ENCODE results near the gene HEATR5B.
A peak's percentile ranks its signal among the peaks of the same experiment; 100 is the strongest.
"Not testable (repeated sequence)": the region's sequence is repeated elsewhere in the genome, so short reads cannot be mapped to it uniquely, and the experiment has no call there.

The HEATR5B gene

GRCh38 chr2:36976065-36976464, 108.1 kb downstream of the HEATR5B start:
- DNase-seq, result no peak

GRCh38 chr2:36975306-36975705, 108.9 kb downstream of the HEATR5B start:
- no peak for DNase-seq

GRCh38 chr2:36973320-36973719, 110.9 kb downstream of the HEATR5B start:
- no peak for DNase-seq

- DNase-seq, result no peak
Observed at GRCh38 chr2:36971990-36972389, 112.2 kb downstream of the HEATR5B start.

GRCh38 chr2:36967236-36967876, 116.8 kb downstream of the HEATR5B start:
- no peak for DNase-seq

- peak; percentile 98 for DNase-seq
Observed at GRCh38 chr2:36966370-36967235, 117.6 kb downstream of the HEATR5B start, which contains the start of gene STRN. STRN (minus strand) TSS chr2:36966536; CDS start chr2:36966463, 73 bp downstream.

- peak; percentile 16 for DNase-seq
Observed at GRCh38 chr2:36965751-36966369, 118.3 kb downstream of the HEATR5B start.

GRCh38 chr2:36965206-36965605, 119.0 kb downstream of the HEATR5B start:
- DNase-seq, result no peak

GRCh38 chr2:36964496-36965058, 119.6 kb downstream of the HEATR5B start:
- no peak for DNase-seq

GRCh38 chr2:36963734-36964133, 120.4 kb downstream of the HEATR5B start:
- DNase-seq, result no peak

- DNase-seq, result no peak
Observed at GRCh38 chr2:36963106-36963505, 121.1 kb downstream of the HEATR5B start.

GRCh38 chr2:36960773-36961172, 123.4 kb downstream of the HEATR5B start:
- DNase-seq, result no peak

- DNase-seq, result no peak
Observed at GRCh38 chr2:36960005-36960675, 124.0 kb downstream of the HEATR5B start.

- no peak for DNase-seq
Observed at GRCh38 chr2:36954977-36955607, 129.1 kb downstream of the HEATR5B start.

GRCh38 chr2:36952748-36953197, 131.4 kb downstream of the HEATR5B start:
- DNase-seq, result no peak

- no peak for DNase-seq
Observed at GRCh38 chr2:36951574-36951973, 132.6 kb downstream of the HEATR5B start.

GRCh38 chr2:36951027-36951518, 133.1 kb downstream of the HEATR5B start:
- DNase-seq, result no peak

GRCh38 chr2:36949845-36950244, 134.3 kb downstream of the HEATR5B start:
- DNase-seq, result no peak

- not testable (repeated sequence) for DNase-seq
Observed at GRCh38 chr2:36945240-36945639, 138.9 kb downstream of the HEATR5B start.

- no peak for DNase-seq
Observed at GRCh38 chr2:36941867-36942266, 142.3 kb downstream of the HEATR5B start.

GRCh38 chr2:36936526-36936925, 147.6 kb downstream of the HEATR5B start:
- DNase-seq, result not testable (repeated sequence)

GRCh38 chr2:36931688-36932087, 152.5 kb downstream of the HEATR5B start:
- not testable (repeated sequence) for DNase-seq

Data from CD4-positive, alpha-beta T cell treated with Interleukin-12 subunit alpha and Interleukin-12 subunit beta, for 1 hour (primary cell).